Cardiac muscle cell (in vitro differentiated cells and primary cell): Measurements from ENCODE around the gene ZDHHC7. TPM values are rescaled to one million over a fixed set of nuclear protein-coding genes. Genes with fewer than 3 reads are reported as not detected.
A peak's percentile ranks its signal among the peaks of the same experiment; 100 is the strongest.
"Not testable (repeated sequence)": the region's sequence is repeated elsewhere in the genome, so short reads cannot be mapped to it uniquely, and the experiment has no call there.

Experiments used
- DNase-seq, 2 donors: peaks; one replicate each; pipeline versions ENCODE4 v3.0.0 to v3.0.0-alpha.2; 2010 to 2017; ENCODE audit warnings: low read depth in 1 of 2, low spot score in 1 of 2
- H3K27ac ChIP-seq: fragments of 200-600 bp; sonication (generic); 2 replicates; pipeline ENCODE4 v1.5.1; 2016
- H3K27me3 ChIP-seq: fragments of 200-600 bp; sonication (generic); 2 replicates; pipeline ENCODE4 v1.6.0; 2016; ENCODE audit warnings: control low read depth
- H3K36me3 ChIP-seq: fragments of 200-600 bp; sonication (generic); 2 replicates; pipeline ENCODE4 v1.5.1; 2016; ENCODE audit warnings: control low read depth
- H3K4me1 ChIP-seq: fragments of 200-600 bp; sonication (generic); 2 replicates; pipeline ENCODE4 v1.8.1; 2017; ENCODE audit warnings: low read depth, mild to moderate bottlenecking, mixed run types
- H3K4me3 ChIP-seq: fragments of 200-600 bp; sonication (generic); 2 replicates; pipeline ENCODE4 v1.5.1; 2016; ENCODE audit warnings: mild to moderate bottlenecking
- H3K9me3 ChIP-seq: fragments of 200-600 bp; sonication (generic); 2 replicates; pipeline ENCODE4 v1.5.1; 2017; ENCODE audit warnings: low read depth, mild to moderate bottlenecking, control low read depth
- CTCF ChIP-seq: IDR thresholded peaks from 2 replicates; pipeline ENCODE4 v1.5.1; 2012; ENCODE audit warnings: low read depth, mild to moderate bottlenecking, low read length
- polyA plus RNA-seq: library from polyadenylated mRNA; unstranded; fragments of >200 nt; fragmentation: Nextera tagmentation; extraction: Ambion mirVana; gene quantifications from 2 replicates; pipeline ENCODE4 v1.2.1, GENCODE V29; 2016
- total RNA-seq: library from RNA; depleted of rRNA; stranded (reverse); fragments of >200 nt; gene quantifications from 2 replicates; pipeline ENCODE4 v1.2.3, GENCODE V29; 2016

ZDHHC7 gene
- total and polyA plus RNA-seq, 2 experiments from 2014 or later, result 57.8 to 70.1 TPM

GRCh38 chr16:84943620-84944019 is 67.7 kb downstream of the ZDHHC7 start:
- Histone ChIP-seq H3K9me3 (no peaks in the 10 kb centered on the region), H3K27me3 (no peaks in the 10 kb centered on the region), H3K4me1 (no peaks in the 10 kb centered on the region), H3K4me3 (no peak overlapping the region), H3K27ac (no peak overlapping the region), H3K36me3 (no peaks in the 10 kb centered on the region)
- TF ChIP-seq CTCF, result no peak
- no peak for DNase-seq

- H3K4me3 ChIP-seq, result no peak overlapping the region
- no peaks in the 10 kb centered on the region for H3K27me3 ChIP-seq
- no peak for DNase-seq
- H3K27ac ChIP-seq, result no peak overlapping the region
- H3K4me1 ChIP-seq, result no peaks in the 10 kb centered on the region
- no peaks in the 10 kb centered on the region for H3K9me3 ChIP-seq
- no peaks in the 10 kb centered on the region for H3K36me3 ChIP-seq
- TF ChIP-seq CTCF, result no peak
Measured at GRCh38 chr16:84942786-84943185, 68.5 kb downstream of the ZDHHC7 start.

GRCh38 chr16:84941921-84942320 is 69.4 kb downstream of the ZDHHC7 start:
- H3K27me3 ChIP-seq, result no peaks in the 10 kb centered on the region
- H3K27ac ChIP-seq, result no peak overlapping the region
- TF ChIP-seq CTCF, result no peak
- H3K4me3 ChIP-seq, result no peak overlapping the region
- no peak for DNase-seq
- H3K4me1 ChIP-seq, result no peaks in the 10 kb centered on the region
- no peaks in the 10 kb centered on the region for H3K9me3 ChIP-seq
- H3K36me3 ChIP-seq, result no peaks in the 10 kb centered on the region

GRCh38 chr16:84940670-84941551 is 70.4 kb downstream of the ZDHHC7 start:
- peak; percentile 3 for TF ChIP-seq CTCF
- Histone ChIP-seq H3K4me3 (no peak overlapping the region), H3K36me3 (no peaks in the 10 kb centered on the region), H3K4me1 (no peaks in the 10 kb centered on the region), H3K9me3 (no peaks in the 10 kb centered on the region), H3K27ac (no peak overlapping the region), H3K27me3 (no peaks in the 10 kb centered on the region)
- DNase-seq, result peak in 1 of 2 donors; percentile 30

- H3K9me3 ChIP-seq, H3K27ac ChIP-seq, H3K4me1 ChIP-seq, H3K4me3 ChIP-seq, H3K27me3 ChIP-seq, DNase-seq, H3K36me3 ChIP-seq: not testable (repeated sequence)
Measured at GRCh38 chr16:84938616-84939015, 72.7 kb downstream of the ZDHHC7 start.

- no peak for DNase-seq
- no peak overlapping the region for H3K4me3 ChIP-seq
- no peaks in the 10 kb centered on the region for H3K36me3 ChIP-seq
- no peak for TF ChIP-seq CTCF
- H3K27me3 ChIP-seq, result no peaks in the 10 kb centered on the region
- no peak overlapping the region for H3K27ac ChIP-seq
- H3K4me1 ChIP-seq, result no peaks in the 10 kb centered on the region
- H3K9me3 ChIP-seq, result no peaks in the 10 kb centered on the region
Measured at GRCh38 chr16:84937196-84938005, 73.9 kb downstream of the ZDHHC7 start.
